ACC112 (cell line): ENCODE results near the gene IL15.

Experiments
- H2AFZ ChIP-seq: fragments of 200-600 bp; sonication (generic); one replicate; pipeline ENCODE4 v1.6.0; 2017; ENCODE audit warnings: antibody characterized with exemption, low read length; ENCODE audit not compliant: unreplicated experiment
- H3K27ac ChIP-seq: fragments of 200-600 bp; sonication (generic); 2 replicates; pipeline ENCODE4 v1.5.1; 2014; ENCODE audit warnings: low read depth, mild to moderate bottlenecking, antibody characterized with exemption, low read length, moderate library complexity
- H3K27me3 ChIP-seq: fragments of 200-600 bp; sonication (generic); 2 replicates; pipeline ENCODE4 v1.6.1; 2014; ENCODE audit warnings: mild to moderate bottlenecking, antibody characterized with exemption, low read length, moderate library complexity, mixed read lengths; ENCODE audit not compliant: insufficient read depth
- H3K36me3 ChIP-seq: fragments of 200-600 bp; sonication (generic); 2 replicates; pipeline ENCODE4 v1.6.1; 2016; ENCODE audit warnings: mild to moderate bottlenecking, antibody characterized with exemption, low read length, moderate library complexity, mixed read lengths; ENCODE audit not compliant: insufficient read depth
- H3K4me1 ChIP-seq: fragments of 200-600 bp; sonication (generic); one replicate; pipeline ENCODE4 v1.6.1; 2016; ENCODE audit warnings: low read length, mixed read lengths; ENCODE audit not compliant: insufficient read depth, unreplicated experiment, control insufficient read depth
- H3K4me3 ChIP-seq: fragments of 200-600 bp; sonication (generic); 2 replicates; pipeline ENCODE4 v1.5.1; 2014; ENCODE audit warnings: mild to moderate bottlenecking, low read depth, low read length
- H3K79me2 ChIP-seq: fragments of 200-600 bp; sonication (generic); one replicate; pipeline ENCODE4 v1.6.0; 2016; ENCODE audit warnings: low read length; ENCODE audit not compliant: control insufficient read depth, unreplicated experiment, insufficient read depth

The IL15 gene

GRCh38 chr4:141702472-141703182 lies 66.2 kb downstream of the IL15 start:
- Histone ChIP-seq H3K36me3 (peaks cover 8% of the 10 kb centered on the region), H3K79me2 (peaks cover 12% of the 10 kb centered on the region), H3K27ac (no peak overlapping the region), H2AFZ (no peak overlapping the region), H3K4me3 (no peak overlapping the region), H3K4me1 (no peaks in the 10 kb centered on the region), H3K27me3 (no peaks in the 10 kb centered on the region)

DNA sequence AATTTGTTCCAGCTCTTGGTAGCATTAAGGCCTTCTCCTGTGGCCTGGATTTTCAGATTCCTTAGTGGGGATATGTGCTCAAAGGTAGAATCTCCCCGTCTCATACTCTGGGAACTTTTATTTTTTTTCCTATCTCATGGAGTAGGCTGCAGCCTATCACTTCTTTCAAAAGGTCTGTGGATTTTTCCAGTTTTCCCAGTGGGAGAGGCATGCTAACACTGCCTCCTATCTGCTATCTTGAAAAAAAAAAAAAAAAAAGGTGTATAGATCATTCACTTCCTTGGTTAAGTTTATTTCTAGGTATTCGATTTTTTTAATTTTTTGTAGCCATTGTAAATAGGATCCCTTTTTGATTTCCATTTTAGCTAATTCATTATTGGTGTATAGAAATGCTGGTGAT lies 67.1 kb downstream of the IL15 start:
- Histone ChIP-seq H3K79me2 (peaks cover 8% of the 10 kb centered on the region), H3K4me3 (no peak overlapping the region), H2AFZ (no peak overlapping the region), H3K27ac (no peak overlapping the region), H3K36me3 (peaks cover 10% of the 10 kb centered on the region), H3K4me1 (no peaks in the 10 kb centered on the region), H3K27me3 (no peaks in the 10 kb centered on the region)

- no peaks in the 10 kb centered on the region for H3K4me1 ChIP-seq
- H2AFZ ChIP-seq: no peak overlapping the region
- H3K36me3 ChIP-seq: peaks cover 10% of the 10 kb centered on the region
- peaks cover 8% of the 10 kb centered on the region for H3K79me2 ChIP-seq
- H3K27ac ChIP-seq: no peak overlapping the region
- no peak overlapping the region for H3K4me3 ChIP-seq
- H3K27me3 ChIP-seq: no peaks in the 10 kb centered on the region
These were observed 68.8 kb downstream of the IL15 start for GRCh38 chr4:141705048-141705746.

DNA sequence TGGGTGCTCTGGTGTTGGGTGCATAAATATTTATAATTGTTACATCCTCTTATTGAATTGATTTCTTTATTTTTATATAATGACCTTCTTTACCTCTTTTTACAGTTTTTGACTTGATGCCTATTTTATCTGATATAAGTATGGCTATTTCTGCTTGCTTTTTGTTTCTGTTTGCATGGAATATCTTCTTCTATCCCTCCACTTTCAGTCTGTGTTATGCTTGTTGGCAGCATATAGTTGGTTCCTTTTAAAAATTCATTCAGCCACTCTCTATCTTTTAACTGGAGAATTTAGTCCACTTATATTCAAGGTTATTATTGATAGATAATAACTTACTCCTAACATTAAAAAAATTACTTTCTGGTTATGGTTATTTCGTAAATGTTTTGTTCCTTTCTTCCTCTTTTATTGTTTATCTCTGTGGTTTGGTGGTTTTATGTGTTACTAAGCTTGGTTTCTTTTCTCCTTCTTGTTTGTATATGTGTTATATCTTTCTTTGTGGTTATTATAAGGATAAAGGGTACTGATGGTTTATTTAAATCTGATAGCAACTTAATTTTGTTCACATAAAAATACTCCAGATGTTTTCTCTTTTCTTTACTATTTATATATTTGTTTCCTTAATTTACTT lies 69.5 kb downstream of the IL15 start:
- Histone ChIP-seq H3K36me3 (peaks cover 10% of the 10 kb centered on the region), H3K79me2 (peaks cover 5% of the 10 kb centered on the region), H3K27me3 (no peaks in the 10 kb centered on the region), H3K4me3 (no peak overlapping the region), H2AFZ (no peak overlapping the region), H3K4me1 (no peaks in the 10 kb centered on the region), H3K27ac (no peak overlapping the region)

- H3K4me3 ChIP-seq: no peak overlapping the region
- no peak overlapping the region for H3K27ac ChIP-seq
- peaks cover 10% of the 10 kb centered on the region for H3K36me3 ChIP-seq
- H2AFZ ChIP-seq: no peak overlapping the region
- peaks cover 2% of the 10 kb centered on the region for H3K4me1 ChIP-seq
- no peaks in the 10 kb centered on the region for H3K27me3 ChIP-seq
- H3K79me2 ChIP-seq: peaks cover 5% of the 10 kb centered on the region
These were observed 70.1 kb downstream of the IL15 start for GRCh38 chr4:141706445-141706844.

GRCh38 chr4:141711211-141711610 lies 74.8 kb downstream of the IL15 start:
- Histone ChIP-seq H3K4me1 (peaks cover 31% of the 10 kb centered on the region), H3K79me2 (no peaks in the 10 kb centered on the region), H3K4me3 (no peak overlapping the region), H2AFZ (no peak overlapping the region), H3K36me3 (peaks cover 10% of the 10 kb centered on the region), H3K27me3 (no peaks in the 10 kb centered on the region), H3K27ac (no peak overlapping the region)

- Histone ChIP-seq H3K79me2 (no peaks in the 10 kb centered on the region), H3K4me1 (peaks cover 31% of the 10 kb centered on the region), H2AFZ (peak overlapping the region; percentile 25), H3K27ac (peak overlapping the region; percentile 68), H3K36me3 (no peaks in the 10 kb centered on the region; the same call in 1 of the 2 replicates), H3K27me3 (no peaks in the 10 kb centered on the region), H3K4me3 (no peak overlapping the region)
These were observed 76.8 kb downstream of the IL15 start for GRCh38 chr4:141713185-141713584.

DNA sequence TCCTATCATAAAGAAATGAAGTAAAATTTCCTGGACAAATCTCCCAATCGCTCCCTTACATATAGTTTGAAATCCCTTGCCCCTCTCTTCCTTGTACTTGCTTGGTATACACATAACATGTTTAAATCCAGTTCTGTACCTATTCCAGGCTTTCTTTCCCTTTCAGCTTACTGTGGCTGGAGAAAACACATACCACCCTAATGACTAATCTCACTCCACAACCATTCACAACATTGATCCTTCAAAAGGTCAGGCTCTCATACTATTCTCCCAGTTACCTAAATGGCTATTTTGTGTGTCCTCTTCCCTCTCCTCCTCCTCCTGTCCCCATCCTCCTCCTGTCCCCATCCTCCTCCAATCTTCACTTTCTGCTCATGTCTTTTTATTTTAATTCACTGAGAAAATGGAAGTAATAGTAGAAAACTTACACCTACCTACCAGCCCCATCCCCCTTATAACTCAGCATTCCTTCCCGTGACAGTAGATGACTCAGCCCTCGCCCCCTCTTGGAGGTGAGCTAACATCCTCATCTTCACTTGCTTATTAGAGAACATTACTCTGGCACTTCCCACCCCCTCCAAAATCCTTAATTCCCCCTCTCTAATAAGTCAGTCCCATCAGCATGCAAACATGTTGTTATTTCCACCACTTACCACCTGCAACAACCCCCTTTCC lies 77.5 kb downstream of the IL15 start:
- Histone ChIP-seq H2AFZ (peak overlapping the region; percentile 25), H3K79me2 (no peaks in the 10 kb centered on the region), H3K27me3 (no peaks in the 10 kb centered on the region), H3K36me3 (no peaks in the 10 kb centered on the region; the same call in none of the 2 replicates), H3K4me3 (peak overlapping the region; percentile 29), H3K4me1 (peaks cover 31% of the 10 kb centered on the region), H3K27ac (peak overlapping the region; percentile 68)

- Histone ChIP-seq H3K4me1 (peaks cover 4% of the 10 kb centered on the region), H3K36me3 (peaks cover 8% of the 10 kb centered on the region; the same call in 1 of the 2 replicates), H3K27me3 (no peaks in the 10 kb centered on the region), H3K27ac (no peak overlapping the region), H3K4me3 (no peak overlapping the region), H3K79me2 (no peaks in the 10 kb centered on the region), H2AFZ (no peak overlapping the region)
These were observed 83.2 kb downstream of the IL15 start for GRCh38 chr4:141719585-141719984.

- Histone ChIP-seq H3K79me2 (no peaks in the 10 kb centered on the region), H3K27ac (no peak overlapping the region), H3K36me3 (peaks cover 8% of the 10 kb centered on the region; the same call in 1 of the 2 replicates), H3K4me3 (no peak overlapping the region), H3K4me1 (no peaks in the 10 kb centered on the region), H2AFZ (no peak overlapping the region), H3K27me3 (no peaks in the 10 kb centered on the region)
These were observed 84.8 kb downstream of the IL15 start for GRCh38 chr4:141721174-141721573.
